HG03432 (cell line): ENCODE measurements around the gene SLC5A7.

Source experiments
- ATAC-seq: cut with Tn5 transposase; IDR thresholded peaks from one replicate; pipeline ENCODE4 v1.9.1; 2021; ENCODE audit warnings: mild to moderate bottlenecking, moderate library complexity; ENCODE audit not compliant: unreplicated experiment

SLC5A7 gene

GRCh38 chr2:108061439-108062042 lies 75.2 kb downstream of the SLC5A7 start:
- no peak for ATAC-seq
